Osteoblast (primary cell): ENCODE results near the gene ITPRID1. TPM values are rescaled to one million over a fixed set of nuclear protein-coding genes. Genes with fewer than 3 reads are reported as not detected.

Source experiments
- DNase-seq: peaks from one replicate; pipeline ENCODE4 v3.0.0; 2011; ENCODE audit warnings: low spot score, mixed read lengths; ENCODE audit not compliant: insufficient read length; ENCODE audit errors: missing footprints
- H2AFZ ChIP-seq: 2 replicates; pipeline ENCODE4 v1.6.0; 2011; ENCODE audit warnings: mild to moderate bottlenecking, low read length
- H3K27ac ChIP-seq: 2 replicates; pipeline ENCODE4 v1.5.1; 2011; ENCODE audit warnings: mild to moderate bottlenecking, low read depth, low read length, moderate library complexity
- H3K27me3 ChIP-seq: 2 replicates; pipeline ENCODE4 v1.6.0; 2012; ENCODE audit warnings: mild to moderate bottlenecking, control low read depth, inconsistent platforms, low read length, moderate library complexity; ENCODE audit not compliant: insufficient read depth
- H3K36me3 ChIP-seq: 2 replicates; pipeline ENCODE4 v1.5.1; 2011; ENCODE audit warnings: mild to moderate bottlenecking, low read length, control low read depth, moderate library complexity; ENCODE audit not compliant: insufficient read depth
- H3K4me1 ChIP-seq: 2 replicates; pipeline ENCODE4 v1.5.1; 2011; ENCODE audit warnings: mild to moderate bottlenecking, low read length, control low read depth, moderate library complexity; ENCODE audit not compliant: insufficient read depth
- H3K4me2 ChIP-seq: 2 replicates; pipeline ENCODE4 v1.6.0; 2011; ENCODE audit warnings: mild to moderate bottlenecking, low read length; ENCODE audit not compliant: insufficient read depth
- H3K4me3 ChIP-seq: fragments of 200-600 bp; sonication (generic); 3 replicates; pipeline ENCODE4 v1.5.1; 2012; ENCODE audit warnings: mild to moderate bottlenecking, low read length, inconsistent platforms; ENCODE audit not compliant: insufficient read depth
- H3K79me2 ChIP-seq: 2 replicates; pipeline ENCODE4 v1.6.0; 2012; ENCODE audit warnings: mild to moderate bottlenecking, low read length, control low read depth, inconsistent platforms; ENCODE audit not compliant: insufficient read depth
- H3K9me3 ChIP-seq: 2 replicates; pipeline ENCODE4 v1.5.1; 2011; ENCODE audit warnings: low read depth, low read length, control low read depth
- H4K20me1 ChIP-seq: 2 replicates; pipeline ENCODE4 v1.6.0; 2012; ENCODE audit warnings: mild to moderate bottlenecking, low read length, control low read depth; ENCODE audit not compliant: insufficient read depth
- total RNA-seq: library from RNA; depleted of rRNA; stranded (reverse); fragments of >200 nt; gene quantifications from 2 replicates; pipeline ENCODE4 v1.2.3, GENCODE V29; 2012
- TF ChIP-seq, protein P1 (sequence below): IDR thresholded peaks from 2 replicates; pipeline ENCODE4 v1.5.1; 2011; ENCODE audit warnings: mild to moderate bottlenecking, low read depth, low read length, moderate library complexity; ENCODE audit errors: extremely low read depth

ITPRID1 gene
- total RNA-seq, 1 donor: not detected

DNA sequence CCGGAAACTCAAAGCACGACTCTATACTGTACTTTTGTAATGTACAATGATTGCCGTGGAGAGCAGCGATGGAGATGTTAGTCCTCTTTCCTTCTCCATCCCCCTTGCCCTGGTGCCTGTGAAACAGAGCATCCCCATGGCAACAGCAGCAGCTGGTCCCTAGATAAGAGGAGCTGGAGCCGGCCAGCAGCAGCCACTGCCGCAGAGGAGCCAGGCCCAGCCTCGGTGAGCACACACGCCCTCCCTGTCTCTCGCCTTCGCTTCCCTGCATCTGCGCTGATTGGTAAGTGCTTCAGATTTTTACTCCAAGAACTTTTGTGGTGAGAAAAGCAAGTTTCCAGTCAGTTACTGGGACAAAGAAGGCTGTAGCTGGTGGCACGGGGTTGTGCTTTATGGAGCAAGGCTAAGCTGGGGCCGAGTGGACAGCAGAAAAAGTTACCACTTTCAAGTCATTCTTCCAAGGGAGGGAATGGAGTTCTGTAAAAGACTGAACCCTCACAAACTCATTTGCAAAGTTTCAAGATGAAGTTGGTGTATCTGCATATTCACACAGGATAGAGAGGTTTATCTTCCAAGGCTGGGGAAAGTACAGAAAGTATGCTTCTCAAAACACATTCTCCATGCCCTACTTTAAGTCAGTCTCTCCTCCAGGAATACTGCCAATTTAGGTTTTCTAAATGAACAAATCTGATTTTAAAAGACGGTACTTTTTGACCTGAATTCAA is 173.3 kb downstream of the ITPRID1 start, which contains the start of gene PPP1R17:
Gene PPP1R17 (plus strand): TSS at position 192 of the 725 bp plus-strand sequence. CDS start 5,227 bp downstream, outside the sequence.
- Histone ChIP-seq H3K36me3 (no peaks in the 10 kb centered on the region), H3K79me2 (no peaks in the 10 kb centered on the region), H3K27me3 (peaks cover 3% of the 10 kb centered on the region), H2AFZ (no peak within 1 kb of the TSS), H3K4me2 (no peak within 1 kb of the TSS), H3K27ac (no peak within 1 kb of the TSS), H3K4me1 (no peaks in the 10 kb centered on the region), H3K9me3 (no peaks in the 10 kb centered on the region), H3K4me3 (no peak within 1 kb of the TSS), H4K20me1 (no peaks in the 10 kb centered on the region)
- peak; percentile 11 for DNase-seq
- TF ChIP-seq, protein P1, sequence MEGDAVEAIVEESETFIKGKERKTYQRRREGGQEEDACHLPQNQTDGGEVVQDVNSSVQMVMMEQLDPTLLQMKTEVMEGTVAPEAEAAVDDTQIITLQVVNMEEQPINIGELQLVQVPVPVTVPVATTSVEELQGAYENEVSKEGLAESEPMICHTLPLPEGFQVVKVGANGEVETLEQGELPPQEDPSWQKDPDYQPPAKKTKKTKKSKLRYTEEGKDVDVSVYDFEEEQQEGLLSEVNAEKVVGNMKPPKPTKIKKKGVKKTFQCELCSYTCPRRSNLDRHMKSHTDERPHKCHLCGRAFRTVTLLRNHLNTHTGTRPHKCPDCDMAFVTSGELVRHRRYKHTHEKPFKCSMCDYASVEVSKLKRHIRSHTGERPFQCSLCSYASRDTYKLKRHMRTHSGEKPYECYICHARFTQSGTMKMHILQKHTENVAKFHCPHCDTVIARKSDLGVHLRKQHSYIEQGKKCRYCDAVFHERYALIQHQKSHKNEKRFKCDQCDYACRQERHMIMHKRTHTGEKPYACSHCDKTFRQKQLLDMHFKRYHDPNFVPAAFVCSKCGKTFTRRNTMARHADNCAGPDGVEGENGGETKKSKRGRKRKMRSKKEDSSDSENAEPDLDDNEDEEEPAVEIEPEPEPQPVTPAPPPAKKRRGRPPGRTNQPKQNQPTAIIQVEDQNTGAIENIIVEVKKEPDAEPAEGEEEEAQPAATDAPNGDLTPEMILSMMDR: no peak

DNA sequence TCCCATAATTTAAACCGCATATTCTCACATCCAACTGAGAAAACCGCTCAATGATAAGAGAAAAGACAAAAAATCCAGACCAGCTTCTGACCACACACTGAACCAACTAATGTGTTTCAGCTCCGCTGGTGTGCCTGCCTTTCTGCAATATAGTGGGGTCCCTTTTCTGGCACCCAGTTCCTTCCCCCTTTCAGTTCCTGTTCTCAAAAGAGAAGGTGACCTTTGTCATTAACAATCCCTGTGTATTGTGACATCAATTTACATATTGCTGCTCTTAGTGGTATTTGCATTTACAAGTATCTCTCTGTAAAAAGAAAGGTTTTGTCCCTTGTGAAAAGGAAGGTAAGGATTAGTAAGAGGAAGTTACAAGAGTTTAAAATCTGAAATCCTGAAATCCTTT is 174.5 kb downstream of the ITPRID1 start:
- TF ChIP-seq, protein P1: no peak
- H3K9me3 ChIP-seq: no peaks in the 10 kb centered on the region
- no peak for DNase-seq

GRCh38 chr7:31688996-31689395 is 175.1 kb downstream of the ITPRID1 start:
- no peak overlapping the region for H2AFZ ChIP-seq
- H3K27ac ChIP-seq: no peak overlapping the region
- no peaks in the 10 kb centered on the region for H4K20me1 ChIP-seq
- no peaks in the 10 kb centered on the region for H3K79me2 ChIP-seq
- no peaks in the 10 kb centered on the region for H3K36me3 ChIP-seq
- H3K27me3 ChIP-seq: peaks cover 3% of the 10 kb centered on the region
- H3K4me2 ChIP-seq: no peak overlapping the region
- TF ChIP-seq, protein P1: no peak
- DNase-seq: no peak
- no peaks in the 10 kb centered on the region for H3K4me1 ChIP-seq
- no peaks in the 10 kb centered on the region for H3K9me3 ChIP-seq
- H3K4me3 ChIP-seq: no peak overlapping the region

More for the DNA sequence above, 174.5 kb downstream of the ITPRID1 start:
- no peak overlapping the region for H2AFZ ChIP-seq
- no peaks in the 10 kb centered on the region for H3K36me3 ChIP-seq
- peaks cover 3% of the 10 kb centered on the region for H3K27me3 ChIP-seq
- no peaks in the 10 kb centered on the region for H3K4me1 ChIP-seq
- no peak overlapping the region for H3K4me2 ChIP-seq
- H3K79me2 ChIP-seq: no peaks in the 10 kb centered on the region
- no peak overlapping the region for H3K4me3 ChIP-seq
- H3K27ac ChIP-seq: no peak overlapping the region
- H4K20me1 ChIP-seq: no peaks in the 10 kb centered on the region

DNA sequence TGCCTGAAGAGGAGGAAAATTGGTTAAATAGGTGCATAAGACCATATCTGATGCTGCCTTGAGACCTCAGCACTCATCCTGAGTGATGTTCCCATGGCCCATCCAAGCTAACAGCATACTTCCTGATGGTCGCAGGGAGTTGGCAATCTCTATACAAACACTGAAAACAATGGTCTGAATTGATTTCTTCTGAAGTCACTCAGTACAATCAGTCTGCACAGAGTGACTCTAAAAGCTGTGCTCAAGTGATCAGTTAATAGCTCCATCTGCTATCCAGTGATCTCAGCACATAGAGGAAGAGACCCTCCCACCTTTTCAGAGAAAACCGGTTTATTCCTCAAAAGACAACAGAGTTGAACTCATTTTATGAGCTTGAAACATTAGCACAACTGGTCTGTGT is 177.0 kb downstream of the ITPRID1 start:
- Histone ChIP-seq H3K79me2 (no peaks in the 10 kb centered on the region), H3K27ac (no peak overlapping the region), H3K4me3 (no peak overlapping the region), H3K9me3 (no peaks in the 10 kb centered on the region), H2AFZ (no peak overlapping the region), H3K27me3 (peaks cover 3% of the 10 kb centered on the region), H3K36me3 (no peaks in the 10 kb centered on the region), H3K4me2 (no peak overlapping the region), H3K4me1 (no peaks in the 10 kb centered on the region), H4K20me1 (no peaks in the 10 kb centered on the region)
- DNase-seq: no peak
- TF ChIP-seq, protein P1: no peak
